ENCODE results near the gene FAM83E.
"Not testable (repeated sequence)": the region's sequence is repeated elsewhere in the genome, so short reads cannot be mapped to it uniquely, and the experiment has no call there.

FAM83E gene

DNA sequence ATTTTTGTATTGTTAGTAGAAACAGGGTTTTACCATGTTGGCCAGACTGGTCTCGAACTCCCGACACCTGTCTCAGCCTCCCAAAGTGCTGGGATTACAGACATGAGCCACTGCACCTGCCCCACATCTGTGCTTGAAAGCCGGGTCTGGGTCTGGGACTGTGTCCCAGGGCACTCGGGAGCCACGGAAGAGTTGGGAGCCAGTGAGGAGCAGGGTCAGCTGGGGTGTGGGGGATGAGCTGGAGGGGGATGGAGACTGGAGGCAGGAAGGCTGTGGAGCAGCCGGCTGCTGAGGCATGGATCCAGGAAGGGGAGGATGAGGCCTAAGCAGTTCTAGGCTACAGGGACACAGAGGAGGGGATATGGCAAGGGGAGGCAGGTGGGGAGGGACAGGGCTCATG lies 19.0 kb downstream of the FAM83E start:
- in situ Hi-C loops (cut with MboI; ENCODE audit: low pct_unique_long_range_greater_than_20kb, low sequenced_read_pairs), result loop anchor here (25.0 kb wide), 1 partner anchor 259 kb away; the partner anchor contains the start of gene EMP3
- no peak for DNase-seq

DNA sequence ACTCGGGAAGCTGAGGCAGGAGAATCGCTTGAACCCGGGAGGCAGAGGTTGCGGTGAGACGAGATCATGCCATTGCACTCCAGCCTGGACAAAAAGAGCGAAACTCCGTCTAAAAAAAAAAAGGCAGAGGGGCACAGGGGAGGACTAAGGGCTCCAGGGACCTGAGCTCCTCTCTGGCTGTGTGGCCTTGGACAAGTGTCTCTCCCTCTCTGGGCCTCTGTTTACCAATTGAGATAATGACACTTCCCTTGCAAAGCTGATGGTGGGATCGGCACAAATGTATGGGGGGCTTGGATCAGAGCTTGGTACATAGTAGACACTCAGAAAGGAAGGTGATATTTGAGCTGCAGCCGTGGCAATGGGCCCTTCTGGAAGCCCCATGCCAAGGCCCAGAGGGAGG lies 19.7 kb downstream of the FAM83E start:
- in situ Hi-C loops (cut with MboI; ENCODE audit: low pct_unique_long_range_greater_than_20kb, low sequenced_read_pairs), result loop anchor here (25.0 kb wide), 1 partner anchor 258 kb away; the partner anchor contains the start of gene EMP3
- DNase-seq, result no peak

DNA sequence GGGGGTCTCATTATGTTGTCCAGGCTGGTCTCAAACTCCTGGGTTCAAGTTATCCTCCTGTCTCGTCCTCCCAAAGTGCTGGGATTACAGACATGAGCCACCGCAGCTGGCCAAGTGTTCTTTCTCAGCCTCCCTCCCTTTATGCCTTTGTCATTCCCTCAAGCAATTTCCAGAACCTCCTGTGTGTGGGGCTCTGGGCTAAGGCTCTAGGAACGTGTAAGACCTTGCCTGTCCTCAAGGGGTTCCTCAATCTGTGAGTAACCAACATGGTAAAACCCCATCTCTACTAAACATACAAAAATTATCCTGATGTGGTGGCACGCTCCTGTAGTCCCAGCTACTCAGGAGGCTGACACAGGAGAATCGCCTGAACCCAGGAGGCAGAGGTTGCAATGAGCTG lies 23.9 kb downstream of the FAM83E start:
- DNase-seq, result peak; percentile 26
- in situ Hi-C loops (cut with MboI; ENCODE audit: low pct_unique_long_range_greater_than_20kb, low sequenced_read_pairs), result loop anchor here (25.0 kb wide), 1 partner anchor 254 kb away; the partner anchor contains the start of gene EMP3

DNA sequence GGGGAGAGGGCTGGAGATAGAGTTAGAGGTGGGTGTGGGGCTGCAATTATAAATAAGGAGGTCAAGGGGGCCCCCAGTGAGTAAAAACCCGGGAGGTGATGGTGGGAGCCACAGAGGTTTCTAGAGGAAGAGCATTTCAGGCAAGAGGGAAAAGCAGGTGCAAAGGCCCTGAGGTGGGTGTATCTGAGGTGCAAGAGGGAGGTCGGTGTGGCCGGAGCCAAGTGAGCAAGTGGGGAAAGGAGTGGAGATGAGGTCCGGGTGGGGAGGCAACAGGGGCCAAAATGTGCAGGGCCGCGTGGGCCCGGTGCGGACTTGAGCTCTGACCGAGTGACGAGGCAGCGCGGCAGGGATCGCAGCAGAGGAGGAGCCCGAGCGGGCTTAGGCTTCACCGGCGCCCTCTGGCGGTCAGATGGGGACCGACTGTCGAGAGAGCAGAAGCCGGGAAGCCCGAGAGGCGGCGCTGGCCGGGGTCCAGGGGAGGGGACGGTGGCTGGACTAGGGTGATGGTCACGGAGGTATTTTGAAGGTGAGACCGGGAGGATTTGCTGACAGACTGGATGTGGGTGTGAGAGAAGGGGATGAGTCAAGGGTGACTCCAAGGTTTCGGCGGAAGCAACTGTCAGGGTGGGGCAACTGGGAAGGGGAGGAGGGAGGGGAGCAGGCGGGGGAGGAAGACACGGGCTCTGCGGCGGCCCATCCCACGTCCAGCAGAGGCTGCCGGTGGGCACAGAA lies 26.0 kb downstream of the FAM83E start:
- in situ Hi-C loops (cut with MboI; ENCODE audit: low pct_unique_long_range_greater_than_20kb, low sequenced_read_pairs), result loop anchor here (25.0 kb wide), 1 partner anchor 252 kb away; the partner anchor contains the start of gene EMP3
- DNase-seq, result peak; percentile 89

DNA sequence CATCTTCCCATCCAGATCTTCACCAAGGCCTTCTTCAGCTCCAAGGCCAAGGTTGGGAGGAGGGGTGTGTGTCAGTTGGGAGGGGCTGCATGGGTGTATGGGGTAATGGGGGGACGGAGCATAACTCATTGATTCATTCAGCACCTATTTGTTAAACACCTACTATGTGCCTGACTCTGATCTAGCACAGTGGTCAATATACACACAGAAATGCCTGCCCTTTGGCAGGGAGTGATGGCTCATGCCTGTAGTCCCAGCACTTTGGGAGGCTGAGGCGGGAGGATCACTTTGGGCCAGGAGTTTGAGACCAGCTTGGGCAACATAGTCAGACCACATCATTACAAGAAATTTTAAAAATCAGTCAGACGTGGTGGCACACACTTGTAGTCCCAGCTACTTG lies 27.5 kb downstream of the FAM83E start:
- no peak for DNase-seq
- in situ Hi-C loops (cut with MboI; ENCODE audit: low pct_unique_long_range_greater_than_20kb, low sequenced_read_pairs), result loop anchor here (25.0 kb wide), 1 partner anchor 250 kb away; the partner anchor contains the start of gene EMP3

DNA sequence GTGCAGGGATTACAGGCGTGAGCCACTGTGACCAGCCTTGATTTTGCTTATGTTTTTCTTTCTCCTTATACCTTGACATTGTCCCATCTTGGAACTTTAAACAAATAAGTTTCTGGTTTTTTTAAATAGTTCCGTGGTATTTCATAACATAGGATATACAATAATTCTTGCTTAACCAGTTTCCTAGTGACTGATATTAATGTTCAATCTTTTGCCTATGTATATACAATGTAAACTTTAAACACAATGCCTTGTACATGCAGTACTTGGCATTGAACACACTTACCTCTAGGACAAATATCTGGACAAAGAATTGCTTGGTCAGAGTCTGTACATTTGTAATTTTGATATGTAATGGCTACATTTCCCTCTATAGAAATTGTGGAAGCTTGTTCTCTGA lies 32.7 kb downstream of the FAM83E start:
- in situ Hi-C loops (cut with MboI; ENCODE audit: low pct_unique_long_range_greater_than_20kb, low sequenced_read_pairs), result loop anchor here (25.0 kb wide), 1 partner anchor 245 kb away; the partner anchor contains the start of gene EMP3
- DNase-seq, result no peak

DNA sequence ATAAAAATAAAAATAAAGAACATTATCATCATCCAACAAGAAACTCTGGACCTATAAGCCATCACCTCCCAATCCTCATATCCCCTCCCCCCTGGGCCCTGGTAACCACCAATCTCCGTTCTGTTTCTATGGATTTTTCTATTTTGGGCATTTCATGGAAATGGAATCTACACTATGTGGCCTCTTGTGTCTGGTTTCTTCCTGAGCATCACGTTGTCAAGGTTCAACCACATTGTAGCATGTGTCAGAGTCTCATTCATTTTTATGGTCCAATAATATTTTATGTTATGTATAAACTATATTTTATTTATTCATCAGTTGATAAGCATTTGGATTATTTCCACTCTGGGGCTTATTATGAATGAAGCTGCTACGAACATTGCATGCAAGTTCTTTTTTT lies 36.0 kb downstream of the FAM83E start:
- in situ Hi-C loops (cut with MboI; ENCODE audit: low pct_unique_long_range_greater_than_20kb, low sequenced_read_pairs), result loop anchor here (25.0 kb wide), 1 partner anchor 242 kb away; the partner anchor contains the start of gene EMP3
- no peak for DNase-seq

DNA sequence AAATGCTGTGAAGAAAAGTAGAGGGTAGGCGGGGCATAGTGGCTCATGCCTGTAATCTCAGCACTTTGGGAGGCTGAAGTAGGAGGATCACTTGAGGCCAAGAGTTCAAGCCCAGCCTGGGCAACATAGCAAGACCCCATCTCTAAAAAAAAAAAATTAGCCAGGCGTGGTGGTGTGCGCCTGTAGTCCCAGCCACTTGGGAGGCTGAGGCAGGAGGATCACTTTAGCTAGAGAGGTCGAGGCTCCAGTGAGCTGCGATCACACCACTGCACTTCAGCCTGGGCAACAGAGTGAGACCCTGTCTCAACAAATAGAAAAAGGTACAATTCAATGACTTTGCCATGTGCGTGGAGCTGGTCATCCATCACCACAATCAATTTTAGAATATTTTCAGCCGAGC lies 37.0 kb downstream of the FAM83E start:
- DNase-seq, result not testable (repeated sequence)
- in situ Hi-C loops (cut with MboI; ENCODE audit: low pct_unique_long_range_greater_than_20kb, low sequenced_read_pairs), result loop anchor here (25.0 kb wide), 1 partner anchor 241 kb away; the partner anchor contains the start of gene EMP3

DNA sequence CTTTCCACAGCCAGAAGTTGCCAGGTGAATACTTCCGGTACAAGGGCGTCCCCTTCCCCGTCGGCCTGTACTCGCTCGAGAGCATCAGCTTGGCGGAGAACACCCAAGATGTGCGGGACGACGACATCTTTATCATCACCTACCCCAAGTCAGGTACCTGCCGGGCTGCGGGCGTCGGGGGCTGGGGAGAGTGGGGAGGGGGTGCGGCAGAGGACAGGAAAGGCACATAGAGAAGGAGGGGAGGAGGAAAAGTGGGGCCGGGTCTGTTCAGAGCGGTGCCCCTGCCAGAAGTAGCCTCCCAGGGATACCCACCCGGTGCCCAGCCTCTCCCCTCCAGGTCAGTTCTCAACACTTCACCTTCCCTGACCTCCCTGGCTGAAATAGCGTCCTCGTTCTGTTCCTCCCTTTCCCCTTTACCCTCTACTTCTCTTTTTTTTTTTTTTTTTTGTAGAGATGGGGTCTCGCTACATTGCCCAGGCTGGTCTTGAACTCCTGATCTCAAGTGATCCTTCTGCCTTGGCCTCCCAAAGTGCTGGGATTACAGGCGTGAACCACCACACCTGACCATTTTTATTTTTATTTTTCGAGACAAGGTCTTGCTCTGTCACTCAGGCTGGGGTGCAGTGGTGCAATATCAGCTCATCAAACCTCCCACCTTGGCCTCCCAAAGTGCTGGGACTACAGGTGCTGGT lies 38.8 kb downstream of the FAM83E start:
- DNase-seq, result no peak
- in situ Hi-C loops (cut with MboI; ENCODE audit: low pct_unique_long_range_greater_than_20kb, low sequenced_read_pairs), result loop anchor here (25.0 kb wide), 1 partner anchor 239 kb away; the partner anchor contains the start of gene EMP3

DNA sequence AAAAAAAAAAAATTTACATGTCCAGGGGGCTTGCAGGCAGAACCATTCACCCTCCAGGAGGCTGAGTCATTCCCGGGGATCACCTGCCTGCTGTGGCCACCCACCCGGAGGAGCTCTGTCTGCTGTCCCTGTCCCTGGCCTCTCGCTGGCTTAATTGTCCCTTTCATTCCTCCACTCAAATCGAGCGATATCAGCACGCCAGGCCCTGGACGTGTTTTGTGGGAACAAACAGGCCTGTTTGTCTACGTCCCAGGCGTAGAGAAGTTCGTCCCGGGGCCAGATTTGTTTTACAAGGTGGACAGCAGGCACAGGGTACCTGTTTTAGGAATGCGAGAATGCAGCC lies 41.7 kb downstream of the FAM83E start:
- in situ Hi-C loops (cut with MboI; ENCODE audit: low pct_unique_long_range_greater_than_20kb, low sequenced_read_pairs), result no loop called here

DNA sequence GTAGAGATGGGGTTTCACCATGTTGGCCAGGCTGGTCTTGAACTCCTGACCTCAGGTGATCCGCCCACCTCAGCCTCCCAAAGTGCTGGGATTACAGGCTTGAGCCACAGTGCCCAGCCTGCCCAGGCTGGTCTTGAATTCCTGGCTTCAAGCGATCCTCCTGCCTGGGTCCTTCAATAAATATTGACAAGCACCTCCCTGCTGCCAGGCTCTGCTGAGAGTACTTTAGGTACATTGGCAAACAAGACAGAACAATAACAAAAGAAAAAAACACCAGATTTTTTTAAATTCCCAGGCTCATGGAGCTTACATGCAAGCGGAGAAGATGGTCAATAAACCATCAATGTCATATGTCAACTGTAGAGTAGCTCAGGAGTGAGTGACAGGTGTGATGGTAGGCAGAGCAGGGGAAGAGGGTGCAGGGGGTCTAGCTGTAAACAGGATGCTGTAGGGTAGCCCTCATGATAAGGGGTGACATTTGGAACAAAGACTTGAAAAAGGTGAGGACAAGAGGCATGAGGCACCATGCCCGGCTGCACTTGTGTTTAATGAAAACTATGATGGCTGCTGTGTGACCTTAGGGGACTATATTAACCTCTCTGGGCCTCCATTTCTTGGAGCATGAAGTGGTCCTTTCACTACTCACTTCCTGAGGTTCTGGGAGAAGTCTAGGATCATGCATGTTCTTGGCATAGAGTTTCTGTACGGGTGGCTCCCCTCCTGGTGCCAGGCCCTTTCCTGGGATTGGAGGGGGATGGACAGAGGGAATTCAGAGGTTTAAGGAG lies 43.3 kb downstream of the FAM83E start:
- no peak for DNase-seq
- in situ Hi-C loops (cut with MboI; ENCODE audit: low pct_unique_long_range_greater_than_20kb, low sequenced_read_pairs), result no loop called here

More for the DNA sequence above, 41.7 kb downstream of the FAM83E start:
- no peak for DNase-seq

DNA sequence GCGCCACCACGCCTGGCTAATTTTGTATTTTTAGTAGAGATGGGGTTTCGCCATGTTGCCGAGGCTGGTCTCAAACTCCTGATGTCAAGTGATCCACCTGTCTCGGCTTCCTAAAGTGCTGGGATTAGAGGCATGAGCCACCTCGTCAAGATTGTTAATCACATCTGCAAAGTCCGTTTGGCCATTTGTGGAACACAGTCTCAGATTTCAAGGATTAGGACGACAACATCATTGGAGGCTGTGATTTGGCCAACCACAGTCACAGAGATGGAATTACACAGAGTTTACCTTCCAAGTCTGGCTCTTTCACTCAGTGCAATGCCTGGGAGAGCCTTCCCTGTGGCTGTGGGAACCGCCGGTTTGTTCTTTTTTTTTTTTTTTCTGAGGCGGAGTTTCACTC lies 45.1 kb downstream of the FAM83E start:
- no peak for DNase-seq
- in situ Hi-C loops (cut with MboI; ENCODE audit: low pct_unique_long_range_greater_than_20kb, low sequenced_read_pairs), result no loop called here

DNA sequence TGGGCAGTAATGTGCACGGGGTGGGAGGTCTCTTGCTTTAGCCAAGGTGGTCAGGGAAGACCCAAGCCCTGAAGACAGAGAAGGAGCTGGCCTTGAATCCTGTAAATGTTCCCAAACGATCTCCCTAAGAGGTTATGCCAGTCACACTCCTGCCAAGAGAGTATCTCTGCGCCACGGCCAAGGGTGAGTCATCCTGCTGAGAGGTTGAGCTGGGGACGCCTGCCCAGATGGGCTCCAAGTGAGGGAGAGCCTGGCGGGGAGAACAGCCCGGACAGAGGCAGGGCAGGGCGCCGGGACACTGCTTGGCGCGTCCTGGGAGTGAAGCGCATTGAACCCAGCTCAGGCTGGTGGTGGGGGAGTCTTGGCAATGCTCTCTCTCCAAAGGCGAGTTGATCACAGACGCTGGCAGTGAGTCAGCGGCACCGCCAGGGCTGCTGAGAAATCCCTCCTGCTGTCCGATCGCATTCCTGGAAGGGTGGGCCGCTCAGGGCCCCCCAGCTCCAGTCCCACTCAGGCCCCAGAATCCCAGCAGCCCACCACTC lies 46.5 kb downstream of the FAM83E start:
- DNase-seq, result peak; percentile 42
- in situ Hi-C loops (cut with MboI; ENCODE audit: low pct_unique_long_range_greater_than_20kb, low sequenced_read_pairs), result no loop called here

DNA sequence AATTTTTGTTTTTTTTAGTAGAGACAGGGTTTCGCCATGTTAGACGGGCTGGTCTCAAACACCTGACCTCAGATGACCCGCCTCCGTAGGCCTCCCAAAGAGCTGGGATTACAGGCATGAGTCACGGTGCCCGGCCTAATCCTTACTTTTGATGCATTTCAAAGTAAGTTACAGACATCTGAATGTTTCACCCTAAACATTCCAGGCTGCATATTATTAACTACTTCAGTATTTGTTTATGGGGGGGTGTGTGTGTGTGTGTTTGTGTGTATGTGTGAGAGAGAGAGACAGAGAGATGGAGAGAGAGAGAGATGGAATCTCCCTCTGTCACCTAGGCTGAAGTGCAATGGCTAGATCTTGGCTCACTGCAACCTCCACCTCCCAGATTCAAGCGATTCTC lies 49.8 kb downstream of the FAM83E start:
- in situ Hi-C loops (cut with MboI; ENCODE audit: low pct_unique_long_range_greater_than_20kb, low sequenced_read_pairs), result no loop called here
- no peak for DNase-seq

Data from KBM-7 (cell line).